ENCODE results near the gene CA10.

The CA10 gene

DNA sequence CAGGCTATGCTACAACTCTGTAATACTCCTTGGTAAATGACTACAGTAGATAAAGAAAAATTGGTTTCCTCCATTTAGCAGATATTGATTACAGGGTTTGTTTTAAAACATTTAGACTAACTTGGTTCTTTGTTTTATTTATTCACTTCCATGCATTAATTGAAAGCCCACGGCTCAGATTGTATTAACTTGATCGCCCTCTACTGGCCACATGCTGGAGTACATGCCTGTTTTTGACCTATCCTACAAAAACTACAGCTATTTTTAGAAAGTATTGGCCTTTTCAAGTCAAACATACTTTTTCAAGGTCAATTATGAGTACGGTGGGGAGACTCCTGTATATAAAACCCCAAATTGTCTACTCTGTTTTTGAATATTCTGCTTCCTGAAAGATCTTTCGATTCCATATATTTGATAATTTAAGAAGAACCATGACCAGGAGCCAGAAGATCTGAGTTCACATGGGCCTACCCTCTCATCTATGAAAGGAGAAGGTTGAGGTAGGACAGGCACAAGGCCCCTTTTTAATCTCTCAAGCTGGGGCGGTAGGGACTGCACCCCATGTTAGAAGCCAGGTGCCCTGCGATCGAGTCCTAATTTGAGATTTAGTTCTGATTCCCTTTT, 51.8 kb downstream of the CA10 start:
- Histone ChIP-seq H3K27me3 (ENCODE audit: insufficient read depth, poor library complexity, severe bottlenecking) (no peaks in the 10 kb centered on the region), H3K27ac (replicated peaks) (no peak overlapping the region), H3K4me3 (replicated peaks; ENCODE audit: insufficient read depth, low read length) (no peak overlapping the region)
- DNase-seq (ENCODE audit: low read depth in 1 of 2, low spot score in 1 of 2) = peak; percentile 1 to 9
- no peak for TF ChIP-seq SPI1 (IDR thresholded peaks at IDR 0.05; ENCODE audit: borderline replicate concordance, low read depth)
- TF ChIP-seq, protein P1, sequence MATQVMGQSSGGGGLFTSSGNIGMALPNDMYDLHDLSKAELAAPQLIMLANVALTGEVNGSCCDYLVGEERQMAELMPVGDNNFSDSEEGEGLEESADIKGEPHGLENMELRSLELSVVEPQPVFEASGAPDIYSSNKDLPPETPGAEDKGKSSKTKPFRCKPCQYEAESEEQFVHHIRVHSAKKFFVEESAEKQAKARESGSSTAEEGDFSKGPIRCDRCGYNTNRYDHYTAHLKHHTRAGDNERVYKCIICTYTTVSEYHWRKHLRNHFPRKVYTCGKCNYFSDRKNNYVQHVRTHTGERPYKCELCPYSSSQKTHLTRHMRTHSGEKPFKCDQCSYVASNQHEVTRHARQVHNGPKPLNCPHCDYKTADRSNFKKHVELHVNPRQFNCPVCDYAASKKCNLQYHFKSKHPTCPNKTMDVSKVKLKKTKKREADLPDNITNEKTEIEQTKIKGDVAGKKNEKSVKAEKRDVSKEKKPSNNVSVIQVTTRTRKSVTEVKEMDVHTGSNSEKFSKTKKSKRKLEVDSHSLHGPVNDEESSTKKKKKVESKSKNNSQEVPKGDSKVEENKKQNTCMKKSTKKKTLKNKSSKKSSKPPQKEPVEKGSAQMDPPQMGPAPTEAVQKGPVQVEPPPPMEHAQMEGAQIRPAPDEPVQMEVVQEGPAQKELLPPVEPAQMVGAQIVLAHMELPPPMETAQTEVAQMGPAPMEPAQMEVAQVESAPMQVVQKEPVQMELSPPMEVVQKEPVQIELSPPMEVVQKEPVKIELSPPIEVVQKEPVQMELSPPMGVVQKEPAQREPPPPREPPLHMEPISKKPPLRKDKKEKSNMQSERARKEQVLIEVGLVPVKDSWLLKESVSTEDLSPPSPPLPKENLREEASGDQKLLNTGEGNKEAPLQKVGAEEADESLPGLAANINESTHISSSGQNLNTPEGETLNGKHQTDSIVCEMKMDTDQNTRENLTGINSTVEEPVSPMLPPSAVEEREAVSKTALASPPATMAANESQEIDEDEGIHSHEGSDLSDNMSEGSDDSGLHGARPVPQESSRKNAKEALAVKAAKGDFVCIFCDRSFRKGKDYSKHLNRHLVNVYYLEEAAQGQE (IDR thresholded peaks at IDR 0.05; ENCODE audit: insufficient replicate concordance, low read depth) = no peak
- TF ChIP-seq POLR2AphosphoS5 (IDR thresholded peaks at IDR 0.05; ENCODE audit: low read depth) = no peak
- TF ChIP-seq, protein P2, sequence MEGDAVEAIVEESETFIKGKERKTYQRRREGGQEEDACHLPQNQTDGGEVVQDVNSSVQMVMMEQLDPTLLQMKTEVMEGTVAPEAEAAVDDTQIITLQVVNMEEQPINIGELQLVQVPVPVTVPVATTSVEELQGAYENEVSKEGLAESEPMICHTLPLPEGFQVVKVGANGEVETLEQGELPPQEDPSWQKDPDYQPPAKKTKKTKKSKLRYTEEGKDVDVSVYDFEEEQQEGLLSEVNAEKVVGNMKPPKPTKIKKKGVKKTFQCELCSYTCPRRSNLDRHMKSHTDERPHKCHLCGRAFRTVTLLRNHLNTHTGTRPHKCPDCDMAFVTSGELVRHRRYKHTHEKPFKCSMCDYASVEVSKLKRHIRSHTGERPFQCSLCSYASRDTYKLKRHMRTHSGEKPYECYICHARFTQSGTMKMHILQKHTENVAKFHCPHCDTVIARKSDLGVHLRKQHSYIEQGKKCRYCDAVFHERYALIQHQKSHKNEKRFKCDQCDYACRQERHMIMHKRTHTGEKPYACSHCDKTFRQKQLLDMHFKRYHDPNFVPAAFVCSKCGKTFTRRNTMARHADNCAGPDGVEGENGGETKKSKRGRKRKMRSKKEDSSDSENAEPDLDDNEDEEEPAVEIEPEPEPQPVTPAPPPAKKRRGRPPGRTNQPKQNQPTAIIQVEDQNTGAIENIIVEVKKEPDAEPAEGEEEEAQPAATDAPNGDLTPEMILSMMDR (IDR thresholded peaks at IDR 0.05; ENCODE audit: insufficient read depth, low read length) = peak; percentile 81

DNA sequence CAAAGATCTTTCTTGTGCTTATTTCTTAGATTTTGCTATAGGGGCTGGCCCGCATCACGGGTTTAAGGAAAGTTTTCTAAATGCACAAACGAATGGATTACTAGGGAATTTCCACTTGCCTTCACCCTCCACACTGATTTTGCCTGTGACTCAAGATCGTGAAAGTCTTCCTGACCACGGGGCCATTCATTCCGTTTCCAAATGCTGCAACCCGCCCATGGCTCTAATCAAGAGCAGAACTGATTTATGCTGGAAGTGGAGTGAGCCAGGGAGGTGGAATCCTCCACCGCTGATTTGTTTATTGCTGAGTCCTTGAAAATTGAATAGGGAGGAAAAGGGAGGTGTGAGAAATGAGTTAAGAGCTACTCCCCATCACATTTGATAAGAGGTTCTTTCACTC, 52.4 kb downstream of the CA10 start:
- Histone ChIP-seq H3K27ac (replicated peaks) (no peak overlapping the region), H3K4me3 (replicated peaks; ENCODE audit: insufficient read depth, low read length) (no peak overlapping the region), H3K27me3 (ENCODE audit: insufficient read depth, poor library complexity, severe bottlenecking) (no peaks in the 10 kb centered on the region)
- TF ChIP-seq POLR2AphosphoS5 (IDR thresholded peaks at IDR 0.05; ENCODE audit: low read depth) (no peak), SPI1 (IDR thresholded peaks at IDR 0.05; ENCODE audit: borderline replicate concordance, low read depth) (no peak), GABPA (IDR thresholded peaks at IDR 0.05; ENCODE audit: low read depth) (no peak)
- TF ChIP-seq, protein P2 (IDR thresholded peaks at IDR 0.05; ENCODE audit: insufficient read depth, low read length) = no peak
- TF ChIP-seq, protein P1 (IDR thresholded peaks at IDR 0.05; ENCODE audit: insufficient replicate concordance, low read depth) = no peak
- no peak for DNase-seq (ENCODE audit: low read depth in 1 of 2, low spot score in 1 of 2)

DNA sequence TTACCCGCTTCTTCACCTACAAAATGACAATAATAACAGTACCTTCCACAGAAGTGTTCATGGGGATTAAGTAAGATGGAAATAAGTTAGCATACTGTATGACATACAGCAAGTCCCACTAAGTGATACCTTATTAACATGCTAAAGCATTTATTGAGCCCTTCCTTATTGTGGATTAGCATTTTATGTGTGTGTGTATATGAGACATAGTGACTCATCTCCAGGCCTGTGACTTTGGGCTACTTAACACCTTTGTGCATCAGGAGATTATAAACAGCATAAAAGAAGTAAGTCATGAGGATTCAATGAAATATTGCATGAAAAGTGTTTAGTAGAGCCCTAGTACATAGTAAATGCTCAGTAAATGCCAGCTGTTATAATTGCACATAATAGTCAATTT, 52.9 kb downstream of the CA10 start:
- no peak for TF ChIP-seq SPI1 (IDR thresholded peaks at IDR 0.05; ENCODE audit: borderline replicate concordance, low read depth)
- TF ChIP-seq, protein P1 (IDR thresholded peaks at IDR 0.05; ENCODE audit: insufficient replicate concordance, low read depth) = no peak
- no peak for TF ChIP-seq GABPA (IDR thresholded peaks at IDR 0.05; ENCODE audit: low read depth)
- no peak for TF ChIP-seq POLR2AphosphoS5 (IDR thresholded peaks at IDR 0.05; ENCODE audit: low read depth)
- TF ChIP-seq, protein P2 (IDR thresholded peaks at IDR 0.05; ENCODE audit: insufficient read depth, low read length) = no peak
- Histone ChIP-seq H3K27me3 (ENCODE audit: insufficient read depth, poor library complexity, severe bottlenecking) (no peaks in the 10 kb centered on the region), H3K4me3 (replicated peaks; ENCODE audit: insufficient read depth, low read length) (no peak overlapping the region), H3K27ac (replicated peaks) (no peak overlapping the region)
- no peak for DNase-seq (ENCODE audit: low read depth in 1 of 2, low spot score in 1 of 2)

Measured in HL-60 (cell line).